Measurements from ENCODE around the gene OPRPN. TPM values are rescaled to one million over a fixed set of nuclear protein-coding genes. Genes with fewer than 3 reads are reported as not detected.

Gene OPRPN
- not detected for total RNA-seq
- not detected for polyA plus RNA-seq

- H3K9me3 Mint-ChIP-seq: peaks cover 0 to 4% (median 0%) of the 10 kb centered on the region in 7 donors
- no peaks in the 10 kb centered on the region for H3K36me3 Mint-ChIP-seq
- no peak within 1 kb of the TSS for H3K27ac Mint-ChIP-seq
- Histone ChIP-seq H3K27ac (ENCODE audit: insufficient read depth, low read length, poor library complexity, severe bottlenecking) (no peak within 1 kb of the TSS), H3K9me3 (ENCODE audit: control insufficient read depth in 2 of 2, low read length in 2 of 2) (no peaks in the 10 kb centered on the region), H3K4me3 (ENCODE audit: low read depth, low read length) (no peak within 1 kb of the TSS), H3K4me1 (ENCODE audit: control insufficient read depth, insufficient read depth, low read length, poor library complexity, severe bottlenecking) (no peaks in the 10 kb centered on the region), H3K36me3 (ENCODE audit: control insufficient read depth, insufficient read depth, low read length) (no peaks in the 10 kb centered on the region), H3K27me3 (ENCODE audit: control insufficient read depth, insufficient read depth, low read length) (no peaks in the 10 kb centered on the region)
- no peak within 1 kb of the TSS for H3K4me3 Mint-ChIP-seq
- ATAC-seq (ENCODE audit: low read depth in 2 of 2) (no peak), DNase-seq (no peak)
- H3K27me3 Mint-ChIP-seq: no peaks in the 10 kb centered on the region
- H3K4me1 Mint-ChIP-seq: no peaks in the 10 kb centered on the region
Measured at GRCh38 chr4:70397580-70397979, at the start of gene OPRPN. OPRPN (plus strand) TSS chr4:70397940; CDS start chr4:70399286, 1,346 bp downstream.

GRCh38 chr4:70356185-70356584 is 41.6 kb upstream of the OPRPN start:
- Histone ChIP-seq H3K4me1 (ENCODE audit: control insufficient read depth, insufficient read depth, low read length, poor library complexity, severe bottlenecking) (no peaks in the 10 kb centered on the region), H3K4me3 (ENCODE audit: low read depth, low read length) (no peak overlapping the region), H3K27ac (ENCODE audit: insufficient read depth, low read length, poor library complexity, severe bottlenecking) (no peak overlapping the region), H3K27me3 (ENCODE audit: control insufficient read depth, insufficient read depth, low read length) (no peaks in the 10 kb centered on the region), H3K36me3 (ENCODE audit: control insufficient read depth, insufficient read depth, low read length) (no peaks in the 10 kb centered on the region), H3K9me3 (ENCODE audit: control insufficient read depth in 2 of 2, low read length in 2 of 2) (no peaks in the 10 kb centered on the region)
- no peak for ATAC-seq (ENCODE audit: low read depth in 2 of 2)
- no peak for DNase-seq
- Mint-ChIP-seq H3K27me3 (no peaks in the 10 kb centered on the region), H3K27ac (no peak overlapping the region), H3K4me3 (no peak overlapping the region), H3K36me3 (no peaks in the 10 kb centered on the region), H3K9me3 (peaks cover 0 to 3% (median 0%) of the 10 kb centered on the region in 7 donors), H3K4me1 (no peaks in the 10 kb centered on the region)

- Mint-ChIP-seq H3K27me3 (no peaks in the 10 kb centered on the region), H3K36me3 (no peaks in the 10 kb centered on the region), H3K4me1 (no peaks in the 10 kb centered on the region), H3K9me3 (peaks cover 0 to 3% (median 0%) of the 10 kb centered on the region in 7 donors), H3K4me3 (no peak overlapping the region), H3K27ac (no peak overlapping the region)
- no peak overlapping the region for H3K4me3 ChIP-seq (ENCODE audit: low read depth, low read length)
- no peaks in the 10 kb centered on the region for H3K9me3 ChIP-seq (ENCODE audit: control insufficient read depth in 2 of 2, low read length in 2 of 2)
- no peaks in the 10 kb centered on the region for H3K27me3 ChIP-seq (ENCODE audit: control insufficient read depth, insufficient read depth, low read length)
- DNase-seq (no peak), ATAC-seq (ENCODE audit: low read depth in 2 of 2) (no peak)
- H3K36me3 ChIP-seq (ENCODE audit: control insufficient read depth, insufficient read depth, low read length): no peaks in the 10 kb centered on the region
- no peak overlapping the region for H3K27ac ChIP-seq (ENCODE audit: insufficient read depth, low read length, poor library complexity, severe bottlenecking)
- no peaks in the 10 kb centered on the region for H3K4me1 ChIP-seq (ENCODE audit: control insufficient read depth, insufficient read depth, low read length, poor library complexity, severe bottlenecking)
Measured at GRCh38 chr4:70359115-70359661, 38.6 kb upstream of the OPRPN start.

- H3K4me1 ChIP-seq (ENCODE audit: control insufficient read depth, insufficient read depth, low read length, poor library complexity, severe bottlenecking): no peaks in the 10 kb centered on the region
- H3K9me3 ChIP-seq (ENCODE audit: control insufficient read depth in 2 of 2, low read length in 2 of 2): no peaks in the 10 kb centered on the region
- peaks cover 0 to 2% (median 0%) of the 10 kb centered on the region in 7 donors for H3K9me3 Mint-ChIP-seq
- H3K36me3 Mint-ChIP-seq: no peaks in the 10 kb centered on the region
- H3K27ac ChIP-seq (ENCODE audit: insufficient read depth, low read length, poor library complexity, severe bottlenecking): no peak within 1 kb of the TSS
- DNase-seq: no peak
- no peak within 1 kb of the TSS for H3K4me3 Mint-ChIP-seq
- ATAC-seq (ENCODE audit: low read depth in 2 of 2): no peak
- H3K27me3 Mint-ChIP-seq: no peaks in the 10 kb centered on the region
- no peak within 1 kb of the TSS for H3K4me3 ChIP-seq (ENCODE audit: low read depth, low read length)
- no peak within 1 kb of the TSS for H3K27ac Mint-ChIP-seq
- H3K27me3 ChIP-seq (ENCODE audit: control insufficient read depth, insufficient read depth, low read length): no peaks in the 10 kb centered on the region
- no peaks in the 10 kb centered on the region for H3K36me3 ChIP-seq (ENCODE audit: control insufficient read depth, insufficient read depth, low read length)
- no peaks in the 10 kb centered on the region for H3K4me1 Mint-ChIP-seq
Measured at GRCh38 chr4:70360460-70360859, 37.3 kb upstream of the OPRPN start, which contains the start of gene SMR3A. SMR3A (plus strand) TSS chr4:70360760; CDS start chr4:70362116, 1,356 bp downstream.

GRCh38 chr4:70364002-70364401 is 33.7 kb upstream of the OPRPN start:
- no peak overlapping the region for H3K27ac Mint-ChIP-seq
- H3K9me3 Mint-ChIP-seq: peaks cover 0 to 5% (median 2%) of the 10 kb centered on the region in 7 donors
- no peaks in the 10 kb centered on the region for H3K36me3 Mint-ChIP-seq
- Histone ChIP-seq H3K4me1 (ENCODE audit: control insufficient read depth, insufficient read depth, low read length, poor library complexity, severe bottlenecking) (no peaks in the 10 kb centered on the region), H3K36me3 (ENCODE audit: control insufficient read depth, insufficient read depth, low read length) (no peaks in the 10 kb centered on the region), H3K27ac (ENCODE audit: insufficient read depth, low read length, poor library complexity, severe bottlenecking) (no peak overlapping the region), H3K4me3 (ENCODE audit: low read depth, low read length) (no peak overlapping the region), H3K27me3 (ENCODE audit: control insufficient read depth, insufficient read depth, low read length) (no peaks in the 10 kb centered on the region), H3K9me3 (ENCODE audit: control insufficient read depth in 2 of 2, low read length in 2 of 2) (no peaks in the 10 kb centered on the region)
- DNase-seq (no peak), ATAC-seq (ENCODE audit: low read depth in 2 of 2) (no peak)
- no peaks in the 10 kb centered on the region for H3K27me3 Mint-ChIP-seq
- H3K4me3 Mint-ChIP-seq: no peak overlapping the region
- H3K4me1 Mint-ChIP-seq: no peaks in the 10 kb centered on the region

GRCh38 chr4:70365479-70365878 is 32.3 kb upstream of the OPRPN start:
- Mint-ChIP-seq H3K27ac (no peak overlapping the region), H3K9me3 (peaks cover 0 to 5% (median 2%) of the 10 kb centered on the region in 7 donors), H3K4me3 (no peak overlapping the region), H3K27me3 (no peaks in the 10 kb centered on the region), H3K4me1 (no peaks in the 10 kb centered on the region), H3K36me3 (no peaks in the 10 kb centered on the region)
- no peak for DNase-seq
- no peak for ATAC-seq (ENCODE audit: low read depth in 2 of 2)
- H3K4me3 ChIP-seq (ENCODE audit: low read depth, low read length): no peak overlapping the region
- no peaks in the 10 kb centered on the region for H3K9me3 ChIP-seq (ENCODE audit: control insufficient read depth in 2 of 2, low read length in 2 of 2)
- H3K36me3 ChIP-seq (ENCODE audit: control insufficient read depth, insufficient read depth, low read length): no peaks in the 10 kb centered on the region
- no peaks in the 10 kb centered on the region for H3K27me3 ChIP-seq (ENCODE audit: control insufficient read depth, insufficient read depth, low read length)
- H3K27ac ChIP-seq (ENCODE audit: insufficient read depth, low read length, poor library complexity, severe bottlenecking): no peak overlapping the region
- H3K4me1 ChIP-seq (ENCODE audit: control insufficient read depth, insufficient read depth, low read length, poor library complexity, severe bottlenecking): no peaks in the 10 kb centered on the region

- no peak overlapping the region for H3K4me3 Mint-ChIP-seq
- H3K36me3 Mint-ChIP-seq: no peaks in the 10 kb centered on the region
- no peak overlapping the region for H3K27ac Mint-ChIP-seq
- peaks cover 0 to 5% (median 2%) of the 10 kb centered on the region in 7 donors for H3K9me3 Mint-ChIP-seq
- Histone ChIP-seq H3K36me3 (ENCODE audit: control insufficient read depth, insufficient read depth, low read length) (no peaks in the 10 kb centered on the region), H3K4me3 (ENCODE audit: low read depth, low read length) (no peak overlapping the region), H3K4me1 (ENCODE audit: control insufficient read depth, insufficient read depth, low read length, poor library complexity, severe bottlenecking) (no peaks in the 10 kb centered on the region), H3K27ac (ENCODE audit: insufficient read depth, low read length, poor library complexity, severe bottlenecking) (no peak overlapping the region), H3K9me3 (ENCODE audit: control insufficient read depth in 2 of 2, low read length in 2 of 2) (no peaks in the 10 kb centered on the region), H3K27me3 (ENCODE audit: control insufficient read depth, insufficient read depth, low read length) (no peaks in the 10 kb centered on the region)
- H3K4me1 Mint-ChIP-seq: no peaks in the 10 kb centered on the region
- ATAC-seq (ENCODE audit: low read depth in 2 of 2) (no peak), DNase-seq (no peak)
- H3K27me3 Mint-ChIP-seq: no peaks in the 10 kb centered on the region
Measured at GRCh38 chr4:70367813-70368212, 29.9 kb upstream of the OPRPN start.

GRCh38 chr4:70371987-70372386 is 25.8 kb upstream of the OPRPN start:
- Mint-ChIP-seq H3K27ac (no peak overlapping the region), H3K9me3 (peaks cover 0 to 2% (median under 1%) of the 10 kb centered on the region in 7 donors), H3K4me1 (no peaks in the 10 kb centered on the region), H3K36me3 (no peaks in the 10 kb centered on the region), H3K27me3 (no peaks in the 10 kb centered on the region), H3K4me3 (no peak overlapping the region)
- no peaks in the 10 kb centered on the region for H3K27me3 ChIP-seq (ENCODE audit: control insufficient read depth, insufficient read depth, low read length)
- H3K4me1 ChIP-seq (ENCODE audit: control insufficient read depth, insufficient read depth, low read length, poor library complexity, severe bottlenecking): no peaks in the 10 kb centered on the region
- no peak overlapping the region for H3K4me3 ChIP-seq (ENCODE audit: low read depth, low read length)
- no peak for ATAC-seq (ENCODE audit: low read depth in 2 of 2)
- H3K36me3 ChIP-seq (ENCODE audit: control insufficient read depth, insufficient read depth, low read length): no peaks in the 10 kb centered on the region
- no peak for DNase-seq
- H3K27ac ChIP-seq (ENCODE audit: insufficient read depth, low read length, poor library complexity, severe bottlenecking): no peak overlapping the region
- no peaks in the 10 kb centered on the region for H3K9me3 ChIP-seq (ENCODE audit: control insufficient read depth in 2 of 2, low read length in 2 of 2)
